Activated CD8-positive, alpha-beta T cell treated with anti-CD3 and anti-CD28 coated beads for 36 hours (primary cell): Measurements from ENCODE around the gene PPP6R2. TPM values are rescaled to one million over a fixed set of nuclear protein-coding genes. Genes with fewer than 3 reads are reported as not detected.

ENCODE experiments used
- ATAC-seq: fragments of 200-7000 bp; cut with Tn5 transposase; one replicate; pipeline ENCODE4 v1.10.0; 2021; ENCODE audit warnings: mild to moderate bottlenecking, moderate library complexity
- CTCF ChIA-PET: fragments of 350-600 bp; sonication (Branson Sonifier 250); formaldehyde crosslinking; loops from one replicate; lab custom pipeline; 2021; ENCODE audit warnings: antibody characterized with exemption; lab: Charles Lee
- POLR2A ChIA-PET: fragments of 350-600 bp; sonication (Branson Sonifier 250); formaldehyde crosslinking; loops from one replicate; lab custom pipeline; 2021; ENCODE audit warnings: antibody characterized with exemption; lab: Charles Lee
- DNase-seq: peaks from one replicate; pipeline ENCODE4 v3.0.0-alpha.2; 2020
- H3K27ac Mint-ChIP-seq: one replicate; pipeline ENCODE4 v1.8.0; 2021; ENCODE audit warnings: mild to moderate bottlenecking, mixed read lengths
- H3K27me3 Mint-ChIP-seq: one replicate; pipeline ENCODE4 v1.8.0; 2021; ENCODE audit warnings: mixed read lengths
- H3K36me3 Mint-ChIP-seq: one replicate; pipeline ENCODE4 v1.8.0; 2021; ENCODE audit warnings: low read depth, mixed read lengths
- H3K4me1 Mint-ChIP-seq: one replicate; pipeline ENCODE4 v1.8.0; 2021; ENCODE audit warnings: low read depth, mixed read lengths
- H3K4me3 Mint-ChIP-seq: one replicate; pipeline ENCODE4 v1.8.0; 2021; ENCODE audit warnings: mild to moderate bottlenecking, moderate library complexity, mixed read lengths
- H3K9me3 Mint-ChIP-seq: one replicate; pipeline ENCODE4 v1.8.0; 2021; ENCODE audit warnings: mixed read lengths
- intact Hi-C: fragments of 100-400 bp; cut with micrococcal nuclease; formaldehyde crosslinking; loops from one replicate; pipeline ENCODE4 v1.10.0; 2022
- total RNA-seq, 2 experiments: library from RNA; stranded (reverse); gene quantifications; one replicate each; pipeline ENCODE4 v1.2.3, GENCODE V29; 2021
- TF ChIP-seq, protein P1 (sequence below): fragments of 200-600 bp; IDR thresholded peaks from one replicate; pipeline ENCODE4 v1.8.0; 2022; ENCODE audit warnings: antibody characterized with exemption, mild to moderate bottlenecking

PPP6R2 gene
- total RNA-seq, 2 experiments from 2014 or later = 44.2 to 44.3 TPM

- DNase-seq (no peak), ATAC-seq (no peak)
- Mint-ChIP-seq H3K27me3 (peaks cover 2% of the 10 kb centered on the region), H3K27ac (no peak overlapping the region), H3K9me3 (no peaks in the 10 kb centered on the region), H3K4me1 (peaks cover 11% of the 10 kb centered on the region), H3K36me3 (no peaks in the 10 kb centered on the region), H3K4me3 (no peak overlapping the region)
- CTCF ChIA-PET = interaction anchor here (1.6 kb wide), 1 partner anchor 15 kb away, joined by 4 read pairs; no protein-coding TSS in a partner anchor
- TF ChIP-seq, protein P1, sequence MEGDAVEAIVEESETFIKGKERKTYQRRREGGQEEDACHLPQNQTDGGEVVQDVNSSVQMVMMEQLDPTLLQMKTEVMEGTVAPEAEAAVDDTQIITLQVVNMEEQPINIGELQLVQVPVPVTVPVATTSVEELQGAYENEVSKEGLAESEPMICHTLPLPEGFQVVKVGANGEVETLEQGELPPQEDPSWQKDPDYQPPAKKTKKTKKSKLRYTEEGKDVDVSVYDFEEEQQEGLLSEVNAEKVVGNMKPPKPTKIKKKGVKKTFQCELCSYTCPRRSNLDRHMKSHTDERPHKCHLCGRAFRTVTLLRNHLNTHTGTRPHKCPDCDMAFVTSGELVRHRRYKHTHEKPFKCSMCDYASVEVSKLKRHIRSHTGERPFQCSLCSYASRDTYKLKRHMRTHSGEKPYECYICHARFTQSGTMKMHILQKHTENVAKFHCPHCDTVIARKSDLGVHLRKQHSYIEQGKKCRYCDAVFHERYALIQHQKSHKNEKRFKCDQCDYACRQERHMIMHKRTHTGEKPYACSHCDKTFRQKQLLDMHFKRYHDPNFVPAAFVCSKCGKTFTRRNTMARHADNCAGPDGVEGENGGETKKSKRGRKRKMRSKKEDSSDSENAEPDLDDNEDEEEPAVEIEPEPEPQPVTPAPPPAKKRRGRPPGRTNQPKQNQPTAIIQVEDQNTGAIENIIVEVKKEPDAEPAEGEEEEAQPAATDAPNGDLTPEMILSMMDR = no peak
- intact Hi-C loops = no loop called here
- POLR2A ChIA-PET = interaction anchor here (1.2 kb wide), 1 partner anchor 213 kb away, joined by 3 read pairs; the partner anchor contains the start of gene SCO2
These were observed 30.8 kb upstream of the PPP6R2 start for GRCh38 chr22:50312371-50312770.

- DNase-seq (no peak), ATAC-seq (no peak)
- Mint-ChIP-seq H3K36me3 (no peaks in the 10 kb centered on the region), H3K4me3 (no peak overlapping the region), H3K27ac (no peak overlapping the region), H3K9me3 (no peaks in the 10 kb centered on the region), H3K27me3 (peaks cover 2% of the 10 kb centered on the region), H3K4me1 (peaks cover 11% of the 10 kb centered on the region)
- CTCF ChIA-PET = interaction anchor here (0.8 kb wide), 1 partner anchor 37 kb away, joined by 3 read pairs; no protein-coding TSS in a partner anchor
- intact Hi-C loops = no loop called here
- TF ChIP-seq, protein P1 = no peak
- POLR2A ChIA-PET = interaction anchor here (1.2 to 2.2 kb wide), 3 partner anchors 8 to 212 kb away, joined by 3 to 9 read pairs (median 8); partner anchors contain the start of gene SCO2
These were observed 30.1 kb upstream of the PPP6R2 start for GRCh38 chr22:50313021-50313420.

- peak overlapping the region; percentile 91 for H3K27ac Mint-ChIP-seq
- TF ChIP-seq, protein P1 = no peak
- CTCF ChIA-PET = interaction anchor here (0.8 to 3.3 kb wide), 3 partner anchors 13 to 37 kb away, joined by 3 to 19 read pairs (median 3); partner anchors contain the start of gene DENND6B
These were observed 29.5 kb upstream of the PPP6R2 start for GRCh38 chr22:50313600-50313999.

DNA sequence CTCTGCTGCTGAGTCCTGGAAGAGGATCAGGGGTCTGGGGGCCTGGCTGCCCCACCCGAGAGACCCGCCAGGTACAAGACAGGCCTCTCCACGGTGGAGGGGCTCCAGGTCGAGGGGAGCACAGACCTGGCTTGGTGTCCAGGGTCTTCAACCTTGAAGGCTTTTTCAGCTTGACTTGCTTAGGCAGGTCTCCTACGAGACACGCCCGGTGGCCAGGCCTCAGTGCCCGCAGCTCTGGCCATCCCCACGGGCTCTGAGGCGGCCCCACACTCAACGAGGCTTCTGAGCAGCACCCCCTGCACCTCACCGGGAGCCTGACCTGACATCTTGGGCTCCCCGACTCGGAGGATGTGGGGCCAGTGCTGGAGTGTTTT, 29.1 kb upstream of the PPP6R2 start:
- H3K4me1 Mint-ChIP-seq = peaks cover 8% of the 10 kb centered on the region
- no peaks in the 10 kb centered on the region for H3K36me3 Mint-ChIP-seq
- H3K27me3 Mint-ChIP-seq = no peaks in the 10 kb centered on the region
- peak overlapping the region; percentile 91 for H3K27ac Mint-ChIP-seq
- ATAC-seq (no peak), DNase-seq (no peak)
- no peaks in the 10 kb centered on the region for H3K9me3 Mint-ChIP-seq
- ChIA-PET POLR2A (interaction anchor here (0.6 to 2.2 kb wide), 7 partner anchors 10 to 70 kb away, joined by 3 to 9 read pairs (median 4); no protein-coding TSS in a partner anchor), CTCF (interaction anchor here (0.8 to 3.3 kb wide), 4 partner anchors 13 to 38 kb away, joined by 3 to 19 read pairs (median 4); partner anchors contain the start of gene DENND6B)
- TF ChIP-seq, protein P1 = no peak
- intact Hi-C loops = no loop called here
- peak overlapping the region; percentile 84 for H3K4me3 Mint-ChIP-seq

More at GRCh38 chr22:50313600-50313999, 29.5 kb upstream of the PPP6R2 start:
- H3K36me3 Mint-ChIP-seq = no peaks in the 10 kb centered on the region
- no peak for DNase-seq
- no peaks in the 10 kb centered on the region for H3K9me3 Mint-ChIP-seq
- POLR2A ChIA-PET = interaction anchor here (0.6 to 2.2 kb wide), 7 partner anchors 9 to 69 kb away, joined by 3 to 9 read pairs (median 4); no protein-coding TSS in a partner anchor
- H3K4me1 Mint-ChIP-seq = peaks cover 11% of the 10 kb centered on the region
- peak overlapping the region; percentile 84 for H3K4me3 Mint-ChIP-seq
- intact Hi-C loops = no loop called here
- ATAC-seq = no peak
- peaks cover 2% of the 10 kb centered on the region for H3K27me3 Mint-ChIP-seq
